Stimulated activated CD4-positive, alpha-beta T cell treated with anti-CD3 and anti-CD28 coated beads, Interleukin-2, amount 100 ng/mL, for 4 hours (primary cell): ENCODE results near the gene DIP2C.
"Not testable (repeated sequence)": the region's sequence is repeated elsewhere in the genome, so short reads cannot be mapped to it uniquely, and the experiment has no call there.

Experiments used
- DNase-seq: peaks from one replicate; pipeline ENCODE4 v3.0.0-alpha.2; 2020; ENCODE audit warnings: low read depth

The DIP2C gene

DNA sequence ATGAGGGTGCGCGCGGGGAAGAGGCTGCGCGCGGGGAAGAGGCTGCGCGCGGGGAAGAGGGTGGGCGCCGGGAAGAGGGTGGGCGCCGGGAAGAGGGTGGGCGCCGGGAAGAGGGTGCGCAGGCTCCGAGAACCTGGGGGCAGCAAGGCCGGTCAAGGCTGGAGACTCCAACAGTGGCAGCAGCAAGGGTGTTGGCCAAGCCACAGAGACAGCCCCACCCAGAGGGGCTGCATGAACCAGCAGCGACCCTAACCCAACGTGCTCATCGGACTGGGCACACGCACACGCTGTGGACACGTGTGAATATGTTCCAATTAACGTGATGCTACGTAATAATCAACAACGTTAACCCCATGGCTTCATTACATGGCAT lies 48.8 kb downstream of the DIP2C start:
- no peak for DNase-seq

GRCh38 chr10:639751-640672 lies 49.5 kb downstream of the DIP2C start:
- no peak for DNase-seq

- no peak for DNase-seq
Observed at GRCh38 chr10:639001-639750, 50.3 kb downstream of the DIP2C start.

DNA sequence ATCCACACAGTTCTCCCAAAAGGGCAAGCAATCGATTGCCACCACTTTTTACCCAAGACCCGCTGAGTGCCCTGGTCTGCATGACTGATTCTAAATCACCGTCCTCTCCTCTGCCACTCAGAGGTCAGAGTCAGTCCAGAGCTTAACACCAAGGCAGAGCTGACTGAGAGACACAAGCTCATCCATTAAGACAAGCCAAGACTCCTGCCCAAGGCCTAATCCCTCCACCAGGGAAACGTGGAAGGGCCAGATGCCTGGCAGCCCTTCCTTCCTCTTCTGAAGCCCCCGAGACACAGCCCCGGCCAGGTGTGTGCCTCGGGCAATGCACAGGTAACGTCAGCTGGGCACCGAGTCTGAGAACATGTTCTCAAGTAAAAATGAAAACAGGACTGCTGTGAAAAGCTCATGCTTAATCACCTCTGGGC lies 51.7 kb downstream of the DIP2C start:
- no peak for DNase-seq

DNA sequence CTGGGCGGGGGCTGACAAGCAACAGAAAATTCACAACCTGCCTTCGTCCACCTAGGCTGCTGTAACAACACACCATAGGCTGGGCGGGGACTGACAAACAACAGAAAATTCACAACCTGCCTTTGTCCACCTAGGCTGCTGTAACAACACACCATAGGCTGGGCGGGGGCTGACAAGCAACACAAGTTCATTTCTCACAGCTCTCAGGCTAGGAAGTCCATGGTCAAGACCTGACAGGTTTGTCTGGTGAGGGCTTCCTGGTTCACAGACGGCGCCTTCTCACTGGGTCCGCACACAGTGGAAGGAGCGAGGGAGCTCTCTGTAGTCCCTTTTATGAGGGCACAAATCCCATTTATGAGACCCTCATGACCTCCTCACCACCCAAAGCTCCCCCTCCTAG lies 52.2 kb downstream of the DIP2C start:
- DNase-seq: no peak

DNA sequence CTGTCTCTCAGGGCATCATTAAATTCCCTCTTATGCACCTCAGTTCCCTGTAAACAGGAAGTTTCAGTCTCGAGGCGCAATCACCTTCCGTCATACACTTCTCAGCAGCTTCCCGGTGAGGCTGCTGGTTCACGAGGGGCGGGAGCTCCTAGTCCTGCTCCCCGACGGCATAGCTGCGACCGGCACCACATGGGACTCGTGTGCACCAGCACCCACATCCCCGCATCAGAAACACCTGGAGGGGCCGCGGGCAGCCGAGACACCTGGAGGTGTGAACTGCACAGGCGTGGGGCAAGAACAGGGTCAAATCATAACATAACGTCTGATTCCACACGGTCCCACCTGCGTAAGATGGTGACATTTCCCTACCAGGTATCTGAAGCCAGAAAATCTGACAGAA lies 52.7 kb downstream of the DIP2C start:
- no peak for DNase-seq

DNA sequence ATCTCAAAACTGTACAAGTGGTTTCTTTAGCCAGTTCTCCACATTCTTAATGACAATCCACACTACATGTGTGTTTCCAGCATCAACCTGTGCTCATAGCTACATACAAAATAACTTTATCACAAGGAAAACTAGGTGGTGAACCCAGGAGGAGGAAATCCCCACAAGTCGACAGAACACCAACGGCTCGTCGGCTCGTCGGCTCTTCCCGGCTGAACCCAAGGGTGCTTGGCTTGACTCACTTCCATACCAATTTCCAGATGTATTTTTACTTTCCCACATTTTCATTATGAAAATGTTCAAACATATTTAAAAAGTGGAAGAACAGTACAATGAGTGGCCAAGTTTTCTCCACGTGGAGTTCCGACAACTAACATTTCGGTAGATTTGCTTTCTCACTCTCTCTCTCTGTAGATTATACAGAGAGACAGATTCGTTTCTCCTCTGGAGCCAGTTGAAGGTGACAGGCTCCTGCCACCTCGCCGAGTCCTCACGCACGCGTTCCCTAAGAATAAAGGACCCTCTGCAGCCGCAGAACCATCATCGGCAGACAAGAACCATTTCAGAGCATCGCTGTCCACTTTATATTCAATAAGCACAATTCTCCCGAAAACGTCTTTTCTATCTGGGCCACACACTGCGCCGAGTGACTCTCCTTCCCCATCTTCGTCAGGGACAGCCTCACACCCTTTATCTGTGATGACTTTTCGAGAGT lies 53.3 kb downstream of the DIP2C start:
- no peak for DNase-seq

DNA sequence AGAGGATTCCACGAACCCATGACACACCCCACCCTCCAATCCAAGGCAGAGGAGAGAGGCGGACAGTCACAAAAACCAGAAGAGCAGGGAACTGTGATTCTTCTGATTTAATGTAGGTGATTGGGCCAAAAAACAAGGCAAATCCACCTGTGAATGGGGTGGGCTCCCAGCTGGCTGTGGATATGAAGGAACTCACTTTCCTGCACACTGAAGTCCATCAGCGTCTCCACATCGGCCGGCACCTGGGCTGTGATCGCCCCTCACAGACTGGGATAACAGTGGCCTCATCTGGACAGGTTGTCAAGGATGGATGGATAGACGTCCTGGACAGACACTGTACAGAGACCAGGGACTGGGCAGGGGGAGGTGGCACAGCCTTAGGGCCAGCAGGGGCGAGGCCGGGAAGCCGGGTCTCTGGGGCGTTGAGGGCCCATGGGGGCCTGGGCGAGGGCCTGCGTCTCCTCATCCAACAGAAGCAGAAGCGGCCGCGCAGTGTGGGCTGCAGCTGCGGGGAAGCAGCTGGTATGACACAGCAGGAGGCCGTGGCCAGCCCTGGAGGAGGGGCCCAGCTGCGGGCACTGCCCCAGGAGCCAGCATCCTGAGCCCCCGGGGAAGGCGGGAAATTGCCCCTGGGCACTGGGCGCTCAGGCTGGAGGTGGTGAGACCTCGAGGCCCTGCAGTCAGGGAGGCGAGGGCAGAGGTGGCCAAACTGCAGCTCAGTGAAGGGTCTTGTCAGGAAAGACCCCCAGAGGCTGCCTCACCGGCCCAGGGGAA lies 54.2 kb downstream of the DIP2C start:
- DNase-seq: no peak

GRCh38 chr10:634256-634655 lies 55.2 kb downstream of the DIP2C start:
- DNase-seq: no peak

- DNase-seq: no peak
Observed at GRCh38 chr10:633279-634245, 55.9 kb downstream of the DIP2C start.

- DNase-seq: not testable (repeated sequence)
Observed at GRCh38 chr10:632807-633177, 56.7 kb downstream of the DIP2C start.

DNA sequence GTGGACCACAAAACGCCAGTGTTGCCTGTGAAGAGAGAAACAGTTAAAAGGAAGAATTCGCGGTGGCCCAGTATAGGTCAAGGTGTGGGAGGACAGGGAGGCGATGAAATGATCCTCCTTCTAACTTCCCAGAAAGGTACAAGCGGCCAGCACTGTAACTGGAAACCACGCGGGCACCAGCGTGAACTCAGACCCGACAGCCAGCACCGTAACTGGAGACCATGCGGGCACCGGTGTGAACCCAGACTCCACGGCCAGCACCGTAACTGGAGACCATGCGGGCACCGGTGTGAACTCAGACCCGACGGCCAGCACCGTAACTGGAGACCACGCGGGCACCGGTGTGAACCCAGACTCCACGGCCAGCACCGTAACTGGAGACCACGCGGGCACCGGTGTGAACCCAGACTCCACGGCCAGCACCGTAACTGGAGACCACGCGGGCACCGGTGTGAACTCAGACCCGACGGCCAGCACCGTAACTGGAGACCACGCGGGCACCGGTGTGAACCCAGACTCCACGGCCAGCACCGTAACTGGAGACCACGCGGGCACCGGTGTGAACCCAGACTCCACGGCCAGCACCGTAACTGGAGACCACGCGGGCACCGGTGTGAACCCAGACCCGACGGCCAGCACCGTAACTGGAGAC lies 57.2 kb downstream of the DIP2C start:
- DNase-seq: not testable (repeated sequence)

DNA sequence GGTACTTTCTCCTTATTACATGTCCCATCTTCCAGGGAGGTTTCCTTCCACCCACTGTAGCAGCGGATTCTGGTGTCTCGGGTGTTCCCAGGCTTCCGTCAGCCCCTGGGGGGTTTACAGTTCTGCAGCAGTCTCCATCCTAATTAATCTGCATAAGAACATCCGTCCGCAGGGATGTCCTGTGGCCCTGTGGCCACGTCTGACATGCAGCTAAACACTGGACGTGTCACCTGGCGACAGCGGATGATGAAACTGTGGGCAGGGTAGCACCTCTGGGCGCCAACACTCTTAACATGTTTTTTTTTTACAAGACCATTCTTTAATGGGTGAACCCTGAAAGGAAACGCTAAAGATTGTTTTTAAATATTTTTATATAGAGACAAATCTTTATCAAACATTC lies 58.2 kb downstream of the DIP2C start:
- DNase-seq: no peak

DNA sequence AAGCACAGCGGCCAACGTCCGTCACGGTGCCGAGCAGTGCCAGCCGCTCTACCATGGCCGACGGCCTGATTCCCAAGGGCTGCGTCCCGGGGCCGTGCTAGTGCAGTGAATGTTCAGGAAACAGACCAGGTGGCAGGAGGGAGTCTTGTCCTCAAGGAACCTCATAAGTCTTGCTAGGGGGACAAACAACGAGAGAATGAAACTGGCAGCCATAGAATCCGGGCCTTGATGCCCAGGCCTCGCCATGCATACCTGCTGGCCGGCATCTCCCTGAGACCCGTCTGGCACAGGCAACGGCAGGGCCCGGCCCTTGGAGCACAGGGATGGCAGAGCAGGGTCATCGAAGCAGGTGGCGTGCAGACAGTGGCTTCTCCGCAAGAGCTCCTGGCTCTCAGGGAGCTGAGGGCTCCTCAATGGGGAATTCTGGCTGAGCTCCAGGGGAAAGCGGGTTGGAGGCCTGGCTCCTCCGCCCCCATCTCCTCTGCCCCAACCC lies 58.8 kb downstream of the DIP2C start:
- no peak for DNase-seq

- no peak for DNase-seq
Observed at GRCh38 chr10:629186-629998, 60.1 kb downstream of the DIP2C start.

- DNase-seq: no peak
Observed at GRCh38 chr10:628386-629045, 61.0 kb downstream of the DIP2C start.

GRCh38 chr10:627032-627992 lies 62.2 kb downstream of the DIP2C start:
- DNase-seq: no peak
